ENCODE measurements around the gene PUS1.

Gene PUS1

GRCh38 chr12:131902332-131903241 lies 26.5 kb upstream of the PUS1 start:
- DNase-seq (ENCODE audit: low spot score) = no peak

- no peak for DNase-seq (ENCODE audit: low spot score)
Measured at GRCh38 chr12:131903270-131904255, 25.5 kb upstream of the PUS1 start.

GRCh38 chr12:131904346-131904745 lies 24.7 kb upstream of the PUS1 start:
- no peak for DNase-seq (ENCODE audit: low spot score)

GRCh38 chr12:131905081-131905629 lies 23.9 kb upstream of the PUS1 start:
- no peak for DNase-seq (ENCODE audit: low spot score)

- DNase-seq (ENCODE audit: low spot score) = no peak
Measured at GRCh38 chr12:131905630-131906091, 23.4 kb upstream of the PUS1 start.

GRCh38 chr12:131907379-131908091 lies 21.5 kb upstream of the PUS1 start:
- DNase-seq (ENCODE audit: low spot score) = no peak

GRCh38 chr12:131908092-131909080 lies 20.7 kb upstream of the PUS1 start:
- no peak for DNase-seq (ENCODE audit: low spot score)

- DNase-seq (ENCODE audit: low spot score) = no peak
Measured at GRCh38 chr12:131909081-131909751, 19.9 kb upstream of the PUS1 start.

- DNase-seq (ENCODE audit: low spot score) = no peak
Measured at GRCh38 chr12:131909752-131910219, 19.3 kb upstream of the PUS1 start.

GRCh38 chr12:131910302-131911027 lies 18.6 kb upstream of the PUS1 start:
- no peak for DNase-seq (ENCODE audit: low spot score)

GRCh38 chr12:131911028-131911650 lies 17.9 kb upstream of the PUS1 start:
- DNase-seq (ENCODE audit: low spot score) = no peak

GRCh38 chr12:131911851-131912477 lies 17.1 kb upstream of the PUS1 start:
- no peak for DNase-seq (ENCODE audit: low spot score)

- no peak for DNase-seq (ENCODE audit: low spot score)
Measured at GRCh38 chr12:131912518-131913274, 16.4 kb upstream of the PUS1 start.

GRCh38 chr12:131913666-131914065 lies 15.4 kb upstream of the PUS1 start:
- no peak for DNase-seq (ENCODE audit: low spot score)

GRCh38 chr12:131914179-131914702 lies 14.8 kb upstream of the PUS1 start:
- no peak for DNase-seq (ENCODE audit: low spot score)

- DNase-seq (ENCODE audit: low spot score) = no peak
Measured at GRCh38 chr12:131915000-131915689, 13.9 kb upstream of the PUS1 start.
